A549 (cell line): ENCODE data around the gene TMC7. TPM values are rescaled to one million over a fixed set of nuclear protein-coding genes. Genes with fewer than 3 reads are reported as not detected.

Source experiments
- ATAC-seq, 2 experiments: fragments of 200-7000 bp in 1 of 2; fragments of >200 bp in 1 of 2; cut with Nextera tagmentation in 1 of 2; cut with Tn5 transposase in 1 of 2; 3 replicates each; pipeline versions ENCODE4 v1.8.0 to v1.9.1; 2018 to 2020; ENCODE audit warnings: mild to moderate bottlenecking in 1 of 2, moderate library complexity in 1 of 2
- CTCF ChIA-PET: fragments of 300-600 bp; sonication (Branson Sonifier 250); formaldehyde crosslinking; extraction: SDS; loops from one replicate; lab custom pipeline; 2021; ENCODE audit warnings: antibody characterized with exemption, inconsistent platforms; lab: Yijun Ruan, JAX
- POLR2A ChIA-PET: fragments of 350-600 bp; formaldehyde crosslinking; extraction: SDS; loops from one replicate; lab custom pipeline; 2021; ENCODE audit warnings: antibody characterized with exemption, inconsistent platforms; lab: Yijun Ruan, JAX
- DNase-seq, 2 experiments: peaks; one replicate each; pipeline versions ENCODE4 v3.0.0 to v3.0.0-alpha.2; 2011 to 2016; ENCODE audit warnings: low read depth in 1 of 2, low spot score in 1 of 2
- FAIRE-seq: peaks from 2 replicates; lab custom pipeline; 2011; peaks lifted over from hg19 to GRCh38; lab: Jason Lieb, UNC
- H3K27ac ChIP-seq, 2 experiments: fragments of >200 bp; sonication (Bioruptor Twin); formaldehyde crosslinking; 3 replicates each; pipeline ENCODE4 v1.5.1; 2016 to 2017
- H3K4me1 ChIP-seq: fragments of >200 bp; sonication (Bioruptor Twin); formaldehyde crosslinking; 3 replicates; pipeline ENCODE4 v1.6.1; 2016
- H3K4me2 ChIP-seq: fragments of >200 bp; sonication (Bioruptor Twin); formaldehyde crosslinking; 3 replicates; pipeline ENCODE4 v1.6.1; 2016
- H3K4me3 ChIP-seq: fragments of >200 bp; sonication (Bioruptor Twin); formaldehyde crosslinking; 3 replicates; pipeline ENCODE4 v1.5.1; 2016
- H3K9me3 ChIP-seq: fragments of >200 bp; sonication (Bioruptor Twin); formaldehyde crosslinking; 3 replicates; pipeline ENCODE4 v1.6.1; 2016
- CEBPB ChIP-seq, 2 experiments: fragments of >200 bp in 1 of 2; sonication (Bioruptor Twin) in 1 of 2; formaldehyde crosslinking in 1 of 2; IDR thresholded peaks; 2 replicates each; pipeline ENCODE4 v1.6.1; 2012 to 2016
- CHD2 ChIP-seq: fragments of 150-350 bp; IDR thresholded peaks from 2 replicates; pipeline ENCODE4 v1.6.1; 2014; ENCODE audit warnings: low read length; ENCODE audit not compliant: partially characterized antibody
- CTCF ChIP-seq: fragments of >200 bp; sonication (Bioruptor Twin); formaldehyde crosslinking; IDR thresholded peaks from 3 replicates; pipeline ENCODE4 v1.5.1; 2016
- E2F6 ChIP-seq: IDR thresholded peaks from 2 replicates; pipeline ENCODE4 v1.6.1; 2012; ENCODE audit warnings: low read depth, borderline replicate concordance
- EP300 ChIP-seq, 2 experiments: fragments of >200 bp; sonication (Bioruptor Twin); formaldehyde crosslinking; IDR thresholded peaks; 2 replicates in 1 of 2; 3 replicates in 1 of 2; pipeline ENCODE4 v1.6.1; 2016 to 2017
- FOSB ChIP-seq: fragments of 250-450 bp; sonication (Bioruptor Pico); IDR thresholded peaks from 2 replicates; pipeline ENCODE4 v1.5.0; 2020; ENCODE audit warnings: mild to moderate bottlenecking, moderate library complexity
- FOXS1 ChIP-seq: fragments of 250-450 bp; sonication (Bioruptor Pico); IDR thresholded peaks from 2 replicates; pipeline ENCODE4 v1.5.0; 2020; ENCODE audit warnings: mild to moderate bottlenecking, moderate library complexity
- HEYL ChIP-seq: fragments of 250-450 bp; sonication (Bioruptor Pico); IDR thresholded peaks from 2 replicates; pipeline ENCODE4 v1.8.0; 2021; ENCODE audit warnings: mild to moderate bottlenecking, moderate library complexity
- HMGXB4 ChIP-seq: fragments of 250-450 bp; sonication (Bioruptor Pico); IDR thresholded peaks from 2 replicates; pipeline ENCODE4 v1.5.0; 2021; ENCODE audit warnings: mild to moderate bottlenecking, moderate library complexity, borderline replicate concordance
- HOXA7 ChIP-seq: fragments of 250-450 bp; sonication (Bioruptor Pico); IDR thresholded peaks from 2 replicates; pipeline ENCODE4 v1.5.0; 2020; ENCODE audit warnings: mild to moderate bottlenecking, moderate library complexity
- NFE2L2 ChIP-seq: fragments of 150-350 bp; conservative IDR thresholded peaks from 2 replicates; pipeline ENCODE4 v1.6.1; 2014; ENCODE audit warnings: low read length
- POLR2A ChIP-seq: IDR thresholded peaks from 2 replicates; pipeline ENCODE4 v1.6.1; 2012; ENCODE audit warnings: mild to moderate bottlenecking, low read length
- SMC3 ChIP-seq: fragments of >200 bp; sonication (Bioruptor Twin); formaldehyde crosslinking; IDR thresholded peaks from 3 replicates; pipeline ENCODE4 v1.6.1; 2018; ENCODE audit warnings: inconsistent platforms
- TP53 ChIP-seq: fragments of 250-450 bp; sonication (Bioruptor Pico); IDR thresholded peaks from 2 replicates; pipeline ENCODE4 v1.5.0; 2021; ENCODE audit warnings: mild to moderate bottlenecking, moderate library complexity
- ZC3H11A ChIP-seq: fragments of 450-650 bp; IDR thresholded peaks from 2 replicates; pipeline ENCODE4 v1.6.1; 2014; ENCODE audit warnings: antibody characterized with exemption, mild to moderate bottlenecking
- ZSCAN20 ChIP-seq: fragments of 250-450 bp; sonication (Bioruptor Pico); IDR thresholded peaks from 2 replicates; pipeline ENCODE4 v1.8.0; 2022; ENCODE audit warnings: mild to moderate bottlenecking, moderate library complexity
- WGBS: methylation state at CpG from one replicate; pipeline ENCODE4 v1.1.6; 2017; ENCODE audit errors: missing lambda C conversion rate; 5-methylcytosine and 5-hydroxymethylcytosine counted together
- polyA plus RNA-seq, 4 experiments: library from polyadenylated mRNA; depleted of rRNA in 3 of 4; stranded (reverse); fragments of >200 nt; fragmentation: RNase III in 1 of 4; extraction: RNeasy Plus Mini Kit Qiagen cat#74134 plus additional on column Dnase treatment in 1 of 4; gene quantifications; 2 replicates in 3 of 4; 3 replicates in 1 of 4; pipeline ENCODE4 v1.2.3, GENCODE V29; 2011 to 2017
- TF ChIP-seq, protein P1 (sequence below): fragments of 450-650 bp; IDR thresholded peaks from 2 replicates; pipeline ENCODE4 v1.6.1; 2014; ENCODE audit warnings: antibody characterized with exemption
- TF ChIP-seq, protein P2 (sequence below): fragments of >200 bp; sonication (Bioruptor Twin); formaldehyde crosslinking; IDR thresholded peaks from 2 replicates; pipeline ENCODE4 v1.6.1; 2016
- TF ChIP-seq, protein P3 (sequence below): fragments of 200-600 bp; sonication (generic); IDR thresholded peaks from 2 replicates; pipeline ENCODE4 v1.6.1; 2016; ENCODE audit warnings: antibody characterized with exemption, mild to moderate bottlenecking, moderate library complexity

The TMC7 gene
- polyA plus RNA-seq, 2 of the 4 experiments (the other 2 are of a cell fraction): 7.0 to 9.4 TPM

GRCh38 chr16:19008245-19009169, 24.8 kb downstream of the TMC7 start:
- no peak for TF ChIP-seq FOSB (CRISPR knock-in tag)
- TF ChIP-seq CTCF: no peak
- peak; percentile 31 to 75; a peak in 3 of 4 replicates for TF ChIP-seq CEBPB (IDR thresholded peaks at IDR 0.05)
- TF ChIP-seq, all 56 proteins: peak for 1
- WGBS: 84% methylated on average over 7 of the region's 7 CpGs
- peak; percentile 22 to 66; a peak in 5 of 6 replicates for ATAC-seq
- no peak for DNase-seq
- Histone ChIP-seq H3K4me1 (peaks cover 23% of the 10 kb centered on the region), H3K9me3 (peaks cover 11% of the 10 kb centered on the region; the same call in 2 of the 3 replicates), H3K4me3 (no peak overlapping the region), H3K27ac (peak overlapping the region; percentile 27 to 58; a peak in 4 of 6 replicates), H3K4me2 (0 out of 3 replicates have a peak overlapping the region, but pooled peaks have one; percentile 2)
- FAIRE-seq: no peak
- ChIA-PET POLR2A (interaction anchor here (0.7 to 0.8 kb wide), 2 partner anchors 10 to 207 kb away, joined by 3 read pairs; partner anchors contain the start of gene ARL6IP1), CTCF (interaction anchor here (0.5 to 10.7 kb wide), 7 partner anchors 10 to 547 kb away, joined by 3 to 95 read pairs (median 3); partner anchors contain the start of genes TMC7 and VPS35L)

- no peak for ATAC-seq
- H3K4me1 ChIP-seq: peaks cover 23% of the 10 kb centered on the region
- H3K9me3 ChIP-seq: peaks cover 11% of the 10 kb centered on the region; the same call in 2 of the 3 replicates
- POLR2A ChIA-PET: interaction anchor here (1.4 kb wide), 1 partner anchor 56 kb away, joined by 4 read pairs; the partner anchor contains the start of gene COQ7
- WGBS: 83% methylated on average over 3 of the region's 3 CpGs
- TF ChIP-seq ZC3H11A (peak; percentile 65), HOXA7 (CRISPR knock-in tag) (no peak)
- H3K4me2 ChIP-seq: no peak overlapping the region
- H3K27ac ChIP-seq: no peak overlapping the region
- DNase-seq: no peak
- no peak overlapping the region for H3K4me3 ChIP-seq
- FAIRE-seq: no peak
- CTCF ChIA-PET: interaction anchor here (0.7 to 10.7 kb wide), 8 partner anchors 8 to 62 kb away, joined by 3 to 95 read pairs (median 4); partner anchors contain the start of gene TMC7
These were observed 27.5 kb downstream of the TMC7 start for GRCh38 chr16:19011169-19011731.

DNA sequence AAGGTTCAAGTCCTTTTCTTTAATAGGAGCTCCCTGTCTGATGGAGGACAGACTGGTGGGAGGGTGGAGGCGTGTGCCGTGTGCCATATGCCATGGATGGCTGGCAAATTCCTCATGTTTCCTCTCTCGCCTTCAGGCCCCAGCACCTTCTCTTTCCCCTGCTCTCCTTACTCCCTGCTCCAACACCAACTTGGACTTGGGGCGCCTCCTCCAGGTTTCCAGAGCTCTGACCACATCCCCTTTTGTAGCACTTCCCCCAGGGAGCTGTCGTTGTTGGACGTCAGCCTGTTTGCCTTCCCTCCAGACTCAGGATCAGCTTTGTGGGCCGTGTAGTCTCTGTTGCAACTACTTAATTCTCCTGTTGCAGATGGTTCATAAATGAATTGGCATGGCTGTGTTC, 30.7 kb downstream of the TMC7 start:
- ATAC-seq (peak; percentile 62 to 91; a peak in 5 of 6 replicates), DNase-seq (peak in 1 of 2 experiments; percentile 73), FAIRE-seq (no peak)
- Histone ChIP-seq H3K4me3 (no peak overlapping the region), H3K4me2 (no peak overlapping the region), H3K4me1 (peaks cover 8% of the 10 kb centered on the region; the same call in 2 of the 3 replicates), H3K9me3 (peaks cover 8% of the 10 kb centered on the region; the same call in 2 of the 3 replicates), H3K27ac (peak overlapping the region; percentile 33 to 54; a peak in 3 of 6 replicates)
- 69% methylated on average over 7 of the region's 7 CpGs for WGBS
- POLR2A ChIA-PET: interaction anchor here (0.6 to 1.3 kb wide), 2 partner anchors 17 to 31 kb away, joined by 4 to 5 read pairs; no protein-coding TSS in a partner anchor
- CTCF ChIA-PET: interaction anchor here (0.6 to 10.7 kb wide), 5 partner anchors 16 to 67 kb away, joined by 3 to 95 read pairs (median 4); partner anchors contain the start of gene TMC7
- peak; percentile 29; the same call in 2 of the 3 replicates for TF ChIP-seq SMC3
- no peak for TF ChIP-seq FOSB (CRISPR knock-in tag)
- TF ChIP-seq NFE2L2: no peak
- no peak for TF ChIP-seq POLR2A
- no peak for TF ChIP-seq FOXS1 (CRISPR knock-in tag)
- TF ChIP-seq EP300 (IDR thresholded peaks at IDR 0.05): no peak
- TF ChIP-seq E2F6: no peak
- TF ChIP-seq ZSCAN20 (CRISPR knock-in tag): no peak
- TF ChIP-seq TP53 (CRISPR knock-in tag): no peak
- TF ChIP-seq HMGXB4: no peak
- TF ChIP-seq HEYL (CRISPR knock-in tag): no peak
- TF ChIP-seq, protein P1, sequence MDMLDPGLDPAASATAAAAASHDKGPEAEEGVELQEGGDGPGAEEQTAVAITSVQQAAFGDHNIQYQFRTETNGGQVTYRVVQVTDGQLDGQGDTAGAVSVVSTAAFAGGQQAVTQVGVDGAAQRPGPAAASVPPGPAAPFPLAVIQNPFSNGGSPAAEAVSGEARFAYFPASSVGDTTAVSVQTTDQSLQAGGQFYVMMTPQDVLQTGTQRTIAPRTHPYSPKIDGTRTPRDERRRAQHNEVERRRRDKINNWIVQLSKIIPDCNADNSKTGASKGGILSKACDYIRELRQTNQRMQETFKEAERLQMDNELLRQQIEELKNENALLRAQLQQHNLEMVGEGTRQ: no peak
- TF ChIP-seq, protein P2, sequence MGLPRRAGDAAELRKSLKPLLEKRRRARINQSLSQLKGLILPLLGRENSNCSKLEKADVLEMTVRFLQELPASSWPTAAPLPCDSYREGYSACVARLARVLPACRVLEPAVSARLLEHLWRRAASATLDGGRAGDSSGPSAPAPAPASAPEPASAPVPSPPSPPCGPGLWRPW: no peak
- no peak for TF ChIP-seq CHD2
- TF ChIP-seq, protein P3, sequence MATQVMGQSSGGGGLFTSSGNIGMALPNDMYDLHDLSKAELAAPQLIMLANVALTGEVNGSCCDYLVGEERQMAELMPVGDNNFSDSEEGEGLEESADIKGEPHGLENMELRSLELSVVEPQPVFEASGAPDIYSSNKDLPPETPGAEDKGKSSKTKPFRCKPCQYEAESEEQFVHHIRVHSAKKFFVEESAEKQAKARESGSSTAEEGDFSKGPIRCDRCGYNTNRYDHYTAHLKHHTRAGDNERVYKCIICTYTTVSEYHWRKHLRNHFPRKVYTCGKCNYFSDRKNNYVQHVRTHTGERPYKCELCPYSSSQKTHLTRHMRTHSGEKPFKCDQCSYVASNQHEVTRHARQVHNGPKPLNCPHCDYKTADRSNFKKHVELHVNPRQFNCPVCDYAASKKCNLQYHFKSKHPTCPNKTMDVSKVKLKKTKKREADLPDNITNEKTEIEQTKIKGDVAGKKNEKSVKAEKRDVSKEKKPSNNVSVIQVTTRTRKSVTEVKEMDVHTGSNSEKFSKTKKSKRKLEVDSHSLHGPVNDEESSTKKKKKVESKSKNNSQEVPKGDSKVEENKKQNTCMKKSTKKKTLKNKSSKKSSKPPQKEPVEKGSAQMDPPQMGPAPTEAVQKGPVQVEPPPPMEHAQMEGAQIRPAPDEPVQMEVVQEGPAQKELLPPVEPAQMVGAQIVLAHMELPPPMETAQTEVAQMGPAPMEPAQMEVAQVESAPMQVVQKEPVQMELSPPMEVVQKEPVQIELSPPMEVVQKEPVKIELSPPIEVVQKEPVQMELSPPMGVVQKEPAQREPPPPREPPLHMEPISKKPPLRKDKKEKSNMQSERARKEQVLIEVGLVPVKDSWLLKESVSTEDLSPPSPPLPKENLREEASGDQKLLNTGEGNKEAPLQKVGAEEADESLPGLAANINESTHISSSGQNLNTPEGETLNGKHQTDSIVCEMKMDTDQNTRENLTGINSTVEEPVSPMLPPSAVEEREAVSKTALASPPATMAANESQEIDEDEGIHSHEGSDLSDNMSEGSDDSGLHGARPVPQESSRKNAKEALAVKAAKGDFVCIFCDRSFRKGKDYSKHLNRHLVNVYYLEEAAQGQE: no peak
